ENCODE results near the gene ULK4.

Gene ULK4

GRCh38 chr3:41488501-41488900, 473.4 kb downstream of the ULK4 start:
- DNase-seq (ENCODE audit: low read depth) = no peak
- no peak overlapping the region for H3K4me3 ChIP-seq (ENCODE audit: low read length)
- TF ChIP-seq CTCF (conservative IDR thresholded peaks at IDR 0.05; ENCODE audit: low read length) = no peak

GRCh38 chr3:41485484-41485883, 476.4 kb downstream of the ULK4 start:
- no peak for TF ChIP-seq CTCF (conservative IDR thresholded peaks at IDR 0.05; ENCODE audit: low read length)
- no peak for DNase-seq (ENCODE audit: low read depth)

DNA sequence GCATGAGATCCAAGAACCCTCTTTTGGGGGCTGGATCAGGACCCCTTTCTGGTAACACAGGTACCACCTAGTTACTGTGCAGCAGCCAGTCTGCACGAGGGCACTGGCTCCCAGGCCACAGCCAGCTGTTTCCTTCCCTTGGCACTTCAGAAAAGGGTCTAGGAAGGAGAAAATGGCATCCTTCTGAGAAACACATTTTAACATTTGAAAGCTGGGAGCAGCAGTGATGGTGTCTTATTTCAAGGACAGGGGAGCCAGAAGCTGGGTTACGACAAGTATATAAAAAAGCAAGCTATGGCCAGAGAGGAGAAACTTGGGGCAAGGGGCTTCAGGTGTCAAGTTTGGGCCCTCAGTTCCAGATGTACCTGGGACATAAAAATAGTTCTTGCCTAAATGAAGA, 479.8 kb downstream of the ULK4 start:
- no peak for DNase-seq (ENCODE audit: low read depth)
- TF ChIP-seq CTCF (conservative IDR thresholded peaks at IDR 0.05; ENCODE audit: low read length) = no peak
- no peak overlapping the region for H3K4me3 ChIP-seq (ENCODE audit: low read length)

More at GRCh38 chr3:41485484-41485883, 476.4 kb downstream of the ULK4 start:
- H3K4me3 ChIP-seq (ENCODE audit: low read length) = no peak overlapping the region

DNA sequence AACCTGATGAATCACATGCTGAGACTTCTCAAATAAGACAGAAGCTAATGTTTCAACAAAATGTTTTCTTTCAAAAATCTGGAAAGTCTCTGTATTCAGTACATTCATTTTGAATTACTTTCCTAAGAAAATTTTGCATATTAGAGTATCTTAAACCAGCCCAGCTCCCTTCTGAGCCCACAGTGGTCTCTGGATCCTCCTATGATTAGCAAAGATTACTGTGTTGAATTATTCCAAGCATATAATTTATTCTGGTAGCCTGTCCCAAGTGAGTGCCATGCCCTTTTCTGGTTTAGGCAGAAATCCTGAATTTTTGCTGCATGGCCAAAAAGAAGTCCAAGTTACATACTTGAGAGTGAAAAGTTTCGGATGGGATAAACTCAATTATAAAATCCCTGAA, 483.6 kb downstream of the ULK4 start:
- no peak overlapping the region for H3K4me3 ChIP-seq (ENCODE audit: low read length)
- no peak for TF ChIP-seq CTCF (conservative IDR thresholded peaks at IDR 0.05; ENCODE audit: low read length)
- DNase-seq (ENCODE audit: low read depth) = no peak

DNA sequence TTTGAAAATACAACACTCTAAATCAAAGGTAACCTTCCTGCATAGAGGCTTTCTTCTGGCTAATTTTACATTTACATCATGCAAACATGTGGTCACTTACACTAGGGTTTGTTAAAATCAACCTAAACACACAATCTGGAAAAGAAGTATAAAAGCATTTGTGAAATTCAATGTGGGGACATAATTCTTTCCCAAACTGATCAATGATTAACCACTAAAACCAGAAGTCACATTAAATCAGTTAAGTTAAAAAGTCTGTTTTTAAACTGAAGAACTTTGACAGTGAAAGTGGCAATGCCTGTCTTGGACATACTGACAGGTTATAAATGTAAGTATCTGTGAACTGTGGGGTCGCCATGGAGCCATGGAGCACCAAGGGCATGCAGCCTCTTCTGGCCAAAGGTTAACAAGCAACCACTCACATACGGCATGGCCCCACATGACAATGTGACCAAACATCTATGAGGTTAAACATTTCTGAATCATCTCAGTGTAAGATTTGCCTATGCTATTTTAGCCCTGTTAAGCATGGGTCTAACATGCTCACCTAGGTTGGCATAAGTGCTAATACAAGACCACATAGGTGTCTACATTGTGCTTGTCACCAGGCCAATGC, 484.4 kb downstream of the ULK4 start:
- H3K4me3 ChIP-seq (ENCODE audit: low read length) = no peak overlapping the region
- DNase-seq (ENCODE audit: low read depth) = no peak
- TF ChIP-seq CTCF (conservative IDR thresholded peaks at IDR 0.05; ENCODE audit: low read length) = no peak

DNA sequence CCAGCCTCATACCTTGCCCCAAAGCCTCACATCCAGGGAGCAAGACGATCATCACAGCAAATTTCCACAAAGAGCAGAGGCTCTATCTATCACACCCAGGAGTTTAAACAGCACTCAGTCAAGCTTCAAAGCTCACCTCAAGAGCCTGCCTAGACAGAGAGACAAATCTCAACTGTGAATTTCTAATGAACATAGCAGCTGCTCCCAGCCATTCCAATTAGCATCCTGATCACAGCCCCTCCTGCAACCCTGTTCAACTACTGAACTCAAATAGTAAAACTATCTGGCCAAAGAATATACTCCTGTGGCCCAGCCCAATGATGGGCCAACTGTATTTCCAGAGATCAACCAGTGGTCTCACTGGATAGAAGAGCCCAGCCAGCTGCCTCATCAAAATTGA, 492.8 kb downstream of the ULK4 start:
- TF ChIP-seq CTCF (conservative IDR thresholded peaks at IDR 0.05; ENCODE audit: low read length) = no peak
- H3K4me3 ChIP-seq (ENCODE audit: low read length) = no peak overlapping the region
- DNase-seq (ENCODE audit: low read depth) = no peak

DNA sequence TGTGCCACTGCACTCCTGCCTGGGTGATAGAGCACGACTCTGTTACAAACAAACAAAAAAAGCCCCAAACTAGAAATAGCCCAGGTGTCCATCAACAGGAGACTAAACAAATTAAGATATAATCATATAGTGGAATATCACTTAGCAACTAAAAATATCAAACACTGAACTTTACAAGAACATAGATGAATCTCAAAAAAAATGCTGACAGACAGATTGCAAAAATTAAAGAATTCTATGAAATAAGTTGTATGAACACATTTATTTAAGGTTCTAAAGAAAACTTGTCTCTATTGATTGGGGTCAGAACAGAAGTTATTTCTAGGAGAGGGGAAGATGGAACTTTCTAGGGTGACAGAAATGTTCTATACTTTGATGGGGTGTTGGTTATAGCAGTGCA, 494.4 kb downstream of the ULK4 start:
- DNase-seq (ENCODE audit: low read depth) = no peak
- no peak overlapping the region for H3K4me3 ChIP-seq (ENCODE audit: low read length)
- no peak for TF ChIP-seq CTCF (conservative IDR thresholded peaks at IDR 0.05; ENCODE audit: low read length)

All from AG10803 (cell line).